Upper lobe of left lung (tissue), 6 donors: Measurements from ENCODE around the gene KNL1. TPM values are rescaled to one million over a fixed set of nuclear protein-coding genes. Genes with fewer than 3 reads are reported as not detected.

Source experiments
- ATAC-seq, 2 donors: fragments of 200-7000 bp; cut with Tn5 transposase; one replicate each; pipeline ENCODE4 v1.9.1; 2022; ENCODE audit warnings: mild to moderate bottlenecking in 2 of 2, moderate library complexity in 2 of 2; ENCODE audit not compliant: low FRiP score in 2 of 2
- DNase-seq, 2 donors: peaks; one replicate each; pipeline ENCODE4 v3.0.0-alpha.2; 2019 to 2020
- H3K27ac ChIP-seq, 4 donors: fragments of 200-600 bp; sonication (generic); one replicate each; pipeline ENCODE4 v1.5.1; 2016 to 2019
- H3K27me3 ChIP-seq, 4 donors: fragments of 200-600 bp; sonication (generic); one replicate each; pipeline ENCODE4 v1.5.1; 2017 to 2019
- H3K36me3 ChIP-seq, 4 donors: fragments of 200-600 bp; sonication (generic); one replicate each; pipeline ENCODE4 v1.5.1; 2016 to 2019
- H3K4me1 ChIP-seq, 4 donors: fragments of 200-600 bp; sonication (generic); one replicate each; pipeline ENCODE4 v1.5.1; 2018 to 2019
- H3K4me3 ChIP-seq, 4 donors: fragments of 200-600 bp; sonication (generic); one replicate each; pipeline ENCODE4 v1.5.1; 2017 to 2019; ENCODE audit warnings: mild to moderate bottlenecking in 2 of 4, moderate library complexity in 1 of 4
- H3K9me3 ChIP-seq, 4 donors: fragments of 200-600 bp; sonication (generic); one replicate each; pipeline ENCODE4 v1.5.1; 2018 to 2019
- EP300 ChIP-seq, 4 donors: sonication (generic); formaldehyde crosslinking; IDR thresholded peaks; one replicate each; pipeline ENCODE4 v1.5.1; 2017; ENCODE audit warnings: antibody characterized with exemption in 4 of 4, control low read depth in 2 of 4
- POLR2A ChIP-seq, 4 donors: fragments of 450-650 bp; IDR thresholded peaks; one replicate each; pipeline ENCODE4 v1.5.1; 2016 to 2017; ENCODE audit warnings: antibody characterized with exemption in 4 of 4, mild to moderate bottlenecking in 2 of 4
- POLR2AphosphoS5 ChIP-seq, 2 donors: sonication (generic); formaldehyde crosslinking; IDR thresholded peaks; one replicate each; pipeline ENCODE4 v1.5.1; 2017; ENCODE audit warnings: antibody characterized with exemption in 2 of 2
- WGBS, 2 donors: methylation state at CpG; one replicate each; pipeline ENCODE4 v1.1.5; 2017 to 2018; 5-methylcytosine and 5-hydroxymethylcytosine counted together
- total RNA-seq, 6 donors: library from RNA; depleted of rRNA in 4 of 6; stranded (reverse); fragments of >200 nt in 4 of 6; gene quantifications; one replicate each; pipeline versions ENCODE4 v1.1.0 to v1.2.1, GENCODE V29; 2016 to 2021
- TF ChIP-seq, protein P1 (sequence below), 6 experiments: fragments of 450-650 bp in 4 of 6; fragments of 200-600 bp in 2 of 6; sonication (generic) in 2 of 6; IDR thresholded peaks; one replicate each; pipeline ENCODE4 v1.5.1; 2016 to 2019; ENCODE audit warnings: antibody characterized with exemption in 6 of 6
- donor health status: DM: no; HTN: no; CAD: no; lungs with moderate emphysema.
- donor health status: DM: no; HTN: yes; CAD: no; lungs with severe emphysema.

KNL1 gene
- total RNA-seq, 6 donors from 2014 or later = under 0.01 to 2.4 (median 1.3) TPM

DNA sequence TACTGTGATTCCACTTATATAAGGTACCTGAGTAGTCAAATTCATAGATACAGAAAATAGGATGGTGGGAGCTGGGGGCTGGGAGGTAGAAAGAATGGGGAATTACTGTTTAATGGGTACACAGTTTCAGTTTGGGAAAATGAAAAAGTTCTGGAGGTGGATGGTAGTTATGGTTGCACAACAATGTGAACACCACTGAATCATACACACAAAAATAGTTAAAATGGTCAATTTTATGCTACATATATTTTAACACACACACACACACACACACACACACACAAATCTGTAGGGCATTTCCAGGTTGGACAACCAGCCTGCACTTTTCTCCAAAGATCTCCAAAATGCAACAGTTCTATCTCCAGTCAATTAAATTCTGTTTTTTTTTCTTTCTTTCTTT lies 30.6 kb upstream of the KNL1 start:
- no peak for DNase-seq
- no peak for ATAC-seq
- Histone ChIP-seq H3K27me3 (peaks cover 0 to 4% (median 0%) of the 10 kb centered on the region in 4 donors), H3K27ac (no peak overlapping the region), H3K9me3 (no peaks in the 10 kb centered on the region), H3K36me3 (peaks cover 0 to 20% (median 0%) of the 10 kb centered on the region in 4 donors), H3K4me3 (no peak overlapping the region), H3K4me1 (peaks cover 10 to 25% (median 16%) of the 10 kb centered on the region in 4 donors)
- TF ChIP-seq POLR2A (IDR thresholded peaks at IDR 0.05) (no peak), POLR2AphosphoS5 (IDR thresholded peaks at IDR 0.05) (no peak), EP300 (IDR thresholded peaks at IDR 0.05) (no peak)
- TF ChIP-seq, protein P1, sequence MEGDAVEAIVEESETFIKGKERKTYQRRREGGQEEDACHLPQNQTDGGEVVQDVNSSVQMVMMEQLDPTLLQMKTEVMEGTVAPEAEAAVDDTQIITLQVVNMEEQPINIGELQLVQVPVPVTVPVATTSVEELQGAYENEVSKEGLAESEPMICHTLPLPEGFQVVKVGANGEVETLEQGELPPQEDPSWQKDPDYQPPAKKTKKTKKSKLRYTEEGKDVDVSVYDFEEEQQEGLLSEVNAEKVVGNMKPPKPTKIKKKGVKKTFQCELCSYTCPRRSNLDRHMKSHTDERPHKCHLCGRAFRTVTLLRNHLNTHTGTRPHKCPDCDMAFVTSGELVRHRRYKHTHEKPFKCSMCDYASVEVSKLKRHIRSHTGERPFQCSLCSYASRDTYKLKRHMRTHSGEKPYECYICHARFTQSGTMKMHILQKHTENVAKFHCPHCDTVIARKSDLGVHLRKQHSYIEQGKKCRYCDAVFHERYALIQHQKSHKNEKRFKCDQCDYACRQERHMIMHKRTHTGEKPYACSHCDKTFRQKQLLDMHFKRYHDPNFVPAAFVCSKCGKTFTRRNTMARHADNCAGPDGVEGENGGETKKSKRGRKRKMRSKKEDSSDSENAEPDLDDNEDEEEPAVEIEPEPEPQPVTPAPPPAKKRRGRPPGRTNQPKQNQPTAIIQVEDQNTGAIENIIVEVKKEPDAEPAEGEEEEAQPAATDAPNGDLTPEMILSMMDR (IDR thresholded peaks at IDR 0.05) = no peak

DNA sequence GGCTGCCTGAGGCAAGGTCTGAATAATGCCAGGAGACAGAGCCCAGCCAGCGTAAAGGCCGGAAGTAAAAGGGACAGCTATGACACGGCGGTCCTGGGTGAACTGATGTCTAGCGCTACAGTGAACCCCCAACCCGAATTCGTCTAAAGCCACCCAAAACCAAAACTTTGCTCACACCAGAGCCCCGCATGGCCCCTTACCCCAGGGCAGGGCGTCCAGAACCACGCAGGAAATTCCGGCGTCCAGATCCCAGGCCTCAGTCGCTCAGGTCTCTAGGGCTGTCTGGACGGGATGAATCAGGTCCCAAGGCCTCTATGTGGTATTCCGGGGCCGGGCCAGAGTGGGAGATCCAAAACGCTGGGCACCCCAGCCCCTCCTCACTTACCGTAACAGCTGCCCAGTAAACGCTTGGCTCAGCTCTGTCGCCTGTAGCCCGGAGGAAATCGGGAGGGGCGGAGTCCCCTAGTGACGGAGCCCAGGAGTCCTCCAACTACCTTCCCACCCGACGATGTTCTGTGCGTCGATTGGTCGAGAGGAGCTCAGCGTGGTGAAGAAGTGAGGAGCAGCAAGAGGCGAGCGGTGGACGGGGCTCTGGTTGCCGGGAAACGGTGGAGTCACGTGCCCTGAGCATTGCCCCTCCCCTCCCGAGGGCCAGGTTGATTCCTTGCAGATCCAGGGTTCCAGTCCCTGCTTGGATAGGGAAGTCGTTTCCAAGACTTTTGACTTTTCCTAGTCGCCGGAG lies 29.3 kb upstream of the KNL1 start, which contains the start of gene CCDC32:
Gene CCDC32, minus strand, starts transcription at position 452 of the 742 bp plus-strand sequence. CDS start 2,027 bp downstream, outside the sequence.
- Histone ChIP-seq H3K9me3 (no peaks in the 10 kb centered on the region), H3K27ac (peak within 1 kb of the TSS; percentile 88 to 95 (median 92)), H3K27me3 (peaks cover 0 to 4% (median 0%) of the 10 kb centered on the region in 4 donors), H3K4me1 (peaks cover 15 to 34% (median 21%) of the 10 kb centered on the region in 4 donors), H3K36me3 (peaks cover 0 to 20% (median 0%) of the 10 kb centered on the region in 4 donors), H3K4me3 (peak within 1 kb of the TSS; percentile 63 to 85 (median 80))
- peak in 3 of 4 donors; percentile 70 to 90 (median 71) for TF ChIP-seq POLR2A (IDR thresholded peaks at IDR 0.05)
- no peak for TF ChIP-seq EP300 (IDR thresholded peaks at IDR 0.05)
- TF ChIP-seq, protein P1 (IDR thresholded peaks at IDR 0.05) = peak in 1 of 6 experiments; percentile 29
- peak; percentile 81 to 84 for TF ChIP-seq POLR2AphosphoS5 (IDR thresholded peaks at IDR 0.05)
- peak; percentile 98 to 99 for ATAC-seq
- peak; percentile 92 to 100 for DNase-seq
- 0 to 1% methylated on average over 14 to 32 of the region's 40 CpGs for WGBS, 2 donors

DNA sequence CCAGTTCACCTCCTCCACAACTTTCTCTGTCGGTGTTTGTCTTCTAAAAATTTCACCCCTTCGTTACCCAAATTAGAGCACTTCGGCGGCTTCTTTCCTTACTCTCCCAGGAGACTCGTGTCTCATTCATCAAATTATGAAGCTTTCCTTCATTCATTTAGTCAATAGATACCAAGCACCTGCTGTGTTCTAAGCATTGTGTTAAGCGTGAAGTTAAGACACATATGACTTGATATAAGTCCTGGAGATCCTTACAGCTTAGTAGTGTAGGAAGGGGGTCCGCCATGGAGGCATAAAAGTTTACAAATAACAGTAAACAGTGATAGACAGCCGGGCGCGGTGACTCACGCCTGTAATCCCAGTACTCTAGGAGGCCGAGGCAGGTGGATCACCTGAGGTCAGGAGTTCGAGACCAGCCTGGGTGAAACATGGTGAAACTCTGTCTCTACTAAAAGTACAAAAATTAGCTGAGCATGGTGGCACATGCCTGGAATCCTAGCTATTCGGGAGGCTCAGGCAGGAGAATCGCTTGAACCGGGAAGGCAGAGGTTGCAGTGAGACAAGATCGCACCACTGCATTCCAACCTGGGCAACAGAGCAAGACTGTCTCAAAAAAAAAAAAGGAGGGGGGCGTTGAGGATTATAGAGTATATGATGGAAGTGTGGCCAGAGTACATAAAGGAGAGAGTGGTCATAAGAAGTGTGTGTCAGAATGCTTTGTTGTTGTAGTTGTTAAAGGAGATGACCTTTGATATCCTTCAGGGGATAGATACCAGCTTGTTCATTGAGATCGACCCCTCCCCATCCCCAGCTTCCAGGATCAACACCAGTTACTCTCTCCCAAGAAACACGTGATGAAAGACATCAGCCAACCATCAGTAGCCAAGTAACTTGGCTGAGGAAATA lies 28.5 kb upstream of the KNL1 start:
- peaks cover 0 to 20% (median 0%) of the 10 kb centered on the region in 4 donors for H3K36me3 ChIP-seq
- 42 to 46% methylated on average over 18 to 19 of the region's 20 CpGs for WGBS, 2 donors
- H3K4me3 ChIP-seq = peak overlapping the region; percentile 47 to 85 (median 71)
- H3K27me3 ChIP-seq = peaks cover 0 to 4% (median 0%) of the 10 kb centered on the region in 4 donors
- H3K27ac ChIP-seq = peak overlapping the region; percentile 88 to 95 (median 92)
- ATAC-seq (no peak), DNase-seq (no peak)
- H3K4me1 ChIP-seq = peaks cover 23 to 41% (median 28%) of the 10 kb centered on the region in 4 donors
- TF ChIP-seq POLR2AphosphoS5 (IDR thresholded peaks at IDR 0.05) (no peak), POLR2A (IDR thresholded peaks at IDR 0.05) (no peak), EP300 (IDR thresholded peaks at IDR 0.05) (no peak)
- TF ChIP-seq, protein P1 (IDR thresholded peaks at IDR 0.05) = no peak
- no peaks in the 10 kb centered on the region for H3K9me3 ChIP-seq

DNA sequence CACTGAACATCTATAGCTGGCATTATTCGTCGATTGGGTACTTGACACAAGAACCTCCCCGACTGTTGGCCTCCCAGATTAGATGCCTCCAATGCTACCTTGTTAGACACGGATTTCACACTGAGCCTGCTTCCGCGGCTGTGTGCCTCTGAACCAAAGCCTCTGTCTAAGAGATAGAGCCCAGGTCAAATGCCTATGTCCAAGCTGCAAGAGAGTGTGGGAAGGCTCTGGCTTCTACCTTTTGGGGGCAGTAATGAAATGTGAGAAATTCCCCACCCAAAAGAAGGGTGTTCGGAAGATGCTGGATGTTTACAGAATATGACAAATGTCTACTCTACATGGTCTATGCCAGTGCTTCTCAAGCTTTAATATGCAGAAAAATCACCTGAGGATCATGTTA lies 26.9 kb upstream of the KNL1 start:
- Histone ChIP-seq H3K27ac (no peak overlapping the region), H3K4me3 (no peak overlapping the region), H3K36me3 (peaks cover 0 to 12% (median 0%) of the 10 kb centered on the region in 4 donors), H3K9me3 (no peaks in the 10 kb centered on the region), H3K4me1 (peaks cover 26 to 37% (median 30%) of the 10 kb centered on the region in 4 donors), H3K27me3 (peaks cover 0 to 4% (median 0%) of the 10 kb centered on the region in 4 donors)
- ATAC-seq = no peak
- 41 to 49% methylated on average over 5 to 7 of the region's 7 CpGs for WGBS, 2 donors
- no peak for DNase-seq
- TF ChIP-seq POLR2A (IDR thresholded peaks at IDR 0.05) (no peak), POLR2AphosphoS5 (IDR thresholded peaks at IDR 0.05) (no peak), EP300 (IDR thresholded peaks at IDR 0.05) (no peak)
- TF ChIP-seq, protein P1 (IDR thresholded peaks at IDR 0.05) = no peak
